Vagina (tissue), 2 donors: ENCODE data around the gene MAEL.

ENCODE experiments used
- CTCF ChIP-seq, 3 experiments: fragments of 450-650 bp in 2 of 3; fragments of 200-600 bp in 1 of 3; sonication (generic) in 1 of 3; IDR thresholded peaks; one replicate each; pipeline ENCODE4 v1.5.1; 2017 to 2019; ENCODE audit warnings: antibody characterized with exemption in 3 of 3, mild to moderate bottlenecking in 2 of 3, moderate library complexity in 2 of 3
- POLR2A ChIP-seq, 2 donors: fragments of 450-650 bp; IDR thresholded peaks; one replicate each; pipeline ENCODE4 v1.6.1; 2017; ENCODE audit warnings: antibody characterized with exemption in 2 of 2, mild to moderate bottlenecking in 2 of 2, moderate library complexity in 2 of 2

- TF ChIP-seq CTCF (IDR thresholded peaks at IDR 0.05) (no peak), POLR2A (IDR thresholded peaks at IDR 0.05) (no peak)
Measured at GRCh38 chr1:166948856-166949350, 40.2 kb upstream of the MAEL start.
